Lung (tissue), 12 donors: ENCODE results near the gene ARSB. TPM values are rescaled to one million over a fixed set of nuclear protein-coding genes. Genes with fewer than 3 reads are reported as not detected.

Experiments used
- ATAC-seq: fragments of 200-7000 bp; cut with Tn5 transposase; one replicate; pipeline ENCODE4 v1.9.1; 2020; ENCODE audit warnings: moderate number of reproducible peaks; ENCODE audit not compliant: insufficient read depth, low FRiP score
- DNase-seq, 3 donors: peaks; one replicate each; pipeline ENCODE4 v3.0.0-alpha.2; 2013 to 2017
- H3K27ac ChIP-seq, 2 donors: one replicate each; pipeline ENCODE4 v1.5.1; 2013; ENCODE audit warnings: mild to moderate bottlenecking in 2 of 2, moderate library complexity in 2 of 2, control low read depth in 1 of 2, inconsistent platforms in 1 of 2, low read depth in 1 of 2, low read length in 1 of 2
- H3K27me3 ChIP-seq, 3 donors: one replicate each; pipeline ENCODE4 v1.5.1; 2013; ENCODE audit warnings: low read length in 2 of 3; ENCODE audit not compliant: control insufficient read depth in 3 of 3, insufficient read depth in 3 of 3
- H3K36me3 ChIP-seq, 4 donors: one replicate each; pipeline ENCODE4 v1.5.1; 2013; ENCODE audit warnings: low read length in 4 of 4, mild to moderate bottlenecking in 1 of 4, moderate library complexity in 1 of 4; ENCODE audit not compliant: control insufficient read depth in 4 of 4, insufficient read depth in 4 of 4
- H3K4me1 ChIP-seq, 5 donors: one replicate each; pipeline ENCODE4 v1.5.1; 2013; ENCODE audit warnings: low read length in 5 of 5, mild to moderate bottlenecking in 2 of 5, moderate library complexity in 1 of 5; ENCODE audit not compliant: control insufficient read depth in 5 of 5, insufficient read depth in 5 of 5
- H3K4me3 ChIP-seq: one replicate; pipeline ENCODE4 v1.5.1; 2013; ENCODE audit warnings: mild to moderate bottlenecking, control low read depth, moderate library complexity
- H3K9ac ChIP-seq, 2 donors: one replicate each; pipeline ENCODE4 v1.5.1; 2013; ENCODE audit warnings: low read length in 2 of 2, control low read depth in 1 of 2; ENCODE audit not compliant: insufficient read depth in 1 of 2
- H3K9me3 ChIP-seq, 4 donors: one replicate each; pipeline ENCODE4 v1.5.1; 2013; ENCODE audit warnings: low read length in 3 of 4, mild to moderate bottlenecking in 1 of 4, moderate library complexity in 1 of 4; ENCODE audit not compliant: control insufficient read depth in 4 of 4, insufficient read depth in 3 of 4
- WGBS, 2 donors: extraction: QIAGEN DNeasy Blood & Tissue Kit; methylation state at CpG; one replicate each; pipeline ENCODE4 v1.1.7; 2013; 5-methylcytosine and 5-hydroxymethylcytosine counted together
- polyA plus RNA-seq, 2 donors: library from polyadenylated mRNA; stranded (reverse); fragments of 200-250 nt; gene quantifications; one replicate each; pipeline ENCODE4 v1.2.1, GENCODE V29; 2013
- total RNA-seq, 2 donors: library from RNA; depleted of rRNA in 1 of 2; stranded (reverse); fragments of >200 nt in 1 of 2; gene quantifications; one replicate each; pipeline ENCODE4 v1.2.1, GENCODE V29; 2014 to 2021
- TF ChIP-seq, protein P1 (sequence below): IDR thresholded peaks from 2 replicates; pipeline ENCODE4 v1.5.1; 2012; ENCODE audit warnings: mild to moderate bottlenecking; ENCODE audit errors: control extremely low read depth, extremely low read depth
- donor health status: control.
- donor health status: control.
- donor health status: Bipolar disorder and iron deficiency.
- donor health status: healthy.
- donor health status: DM: yes; HTN: yes; CAD: no.

The ARSB gene
- total and polyA plus RNA-seq, 4 donors = 3.2 to 17.3 (median 11.1) TPM

DNA sequence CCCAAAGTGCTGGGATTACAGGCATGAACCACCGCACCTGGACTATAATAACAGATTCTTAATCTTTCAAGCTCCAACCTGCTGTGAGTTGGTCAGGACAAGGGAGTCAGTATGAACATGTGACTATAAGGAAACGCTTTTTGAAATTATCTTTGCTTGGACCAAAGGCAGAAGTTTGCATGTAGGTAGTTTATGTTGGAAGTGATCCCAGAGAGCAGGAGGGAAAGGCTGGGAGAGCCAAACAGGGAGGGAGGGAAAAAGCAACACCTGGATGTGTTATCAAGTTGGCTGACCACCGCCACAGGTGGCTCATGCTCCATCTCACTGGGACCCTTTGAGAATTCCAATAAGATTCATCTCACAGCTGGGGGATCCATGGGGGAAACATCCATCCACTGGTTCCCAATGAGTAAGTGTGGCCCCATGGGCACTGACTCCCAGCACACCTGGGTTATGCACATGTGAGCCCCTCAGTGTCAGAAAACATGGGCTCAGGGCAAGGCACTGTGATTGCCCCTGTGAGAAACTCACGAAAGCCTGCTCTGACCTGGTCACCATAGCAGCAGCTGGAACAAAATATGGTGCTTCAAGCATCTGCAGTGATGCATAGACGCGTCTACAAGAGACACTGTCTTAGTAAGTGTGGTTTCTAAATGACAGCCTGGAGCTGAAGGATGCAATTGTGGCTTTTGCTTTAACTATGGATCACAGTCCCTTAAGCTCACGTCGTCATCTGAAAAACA lies 62.1 kb downstream of the ARSB start:
- ATAC-seq = no peak
- WGBS, 2 donors = 94 to 98% methylated on average over 8 of the region's 8 CpGs

DNA sequence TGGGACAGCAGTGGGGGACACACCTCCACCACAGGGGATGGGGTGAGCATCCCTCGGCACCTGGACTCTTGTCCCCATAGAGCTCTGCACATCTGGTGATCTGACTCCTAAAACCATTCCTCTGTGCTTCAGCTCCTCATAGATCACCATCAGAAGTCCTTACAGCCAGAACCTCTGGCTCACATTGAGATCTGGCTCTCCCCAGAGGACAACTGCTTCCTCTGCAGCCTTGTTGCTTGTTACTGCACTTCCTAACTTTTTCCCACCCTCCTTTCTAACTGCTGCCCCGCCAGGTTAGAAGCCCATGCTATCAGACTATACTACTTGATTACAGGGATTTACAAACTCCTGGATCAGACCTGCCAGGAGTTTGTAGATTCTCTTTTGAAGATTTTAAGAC lies 64.5 kb downstream of the ARSB start:
- 83 to 89% methylated on average over 2 of the region's 2 CpGs for WGBS, 2 donors
- Histone ChIP-seq H3K9ac (no peak overlapping the region), H3K9me3 (no peaks in the 10 kb centered on the region), H3K27me3 (no peaks in the 10 kb centered on the region), H3K36me3 (peaks cover 0 to 11% (median 0%) of the 10 kb centered on the region in 4 donors), H3K4me1 (peaks cover 0 to 9% (median 0%) of the 10 kb centered on the region in 5 donors), H3K4me3 (no peak overlapping the region), H3K27ac (no peak overlapping the region)
- DNase-seq (peak; percentile 50 to 79 (median 62)), ATAC-seq (no peak)
- TF ChIP-seq, protein P1, sequence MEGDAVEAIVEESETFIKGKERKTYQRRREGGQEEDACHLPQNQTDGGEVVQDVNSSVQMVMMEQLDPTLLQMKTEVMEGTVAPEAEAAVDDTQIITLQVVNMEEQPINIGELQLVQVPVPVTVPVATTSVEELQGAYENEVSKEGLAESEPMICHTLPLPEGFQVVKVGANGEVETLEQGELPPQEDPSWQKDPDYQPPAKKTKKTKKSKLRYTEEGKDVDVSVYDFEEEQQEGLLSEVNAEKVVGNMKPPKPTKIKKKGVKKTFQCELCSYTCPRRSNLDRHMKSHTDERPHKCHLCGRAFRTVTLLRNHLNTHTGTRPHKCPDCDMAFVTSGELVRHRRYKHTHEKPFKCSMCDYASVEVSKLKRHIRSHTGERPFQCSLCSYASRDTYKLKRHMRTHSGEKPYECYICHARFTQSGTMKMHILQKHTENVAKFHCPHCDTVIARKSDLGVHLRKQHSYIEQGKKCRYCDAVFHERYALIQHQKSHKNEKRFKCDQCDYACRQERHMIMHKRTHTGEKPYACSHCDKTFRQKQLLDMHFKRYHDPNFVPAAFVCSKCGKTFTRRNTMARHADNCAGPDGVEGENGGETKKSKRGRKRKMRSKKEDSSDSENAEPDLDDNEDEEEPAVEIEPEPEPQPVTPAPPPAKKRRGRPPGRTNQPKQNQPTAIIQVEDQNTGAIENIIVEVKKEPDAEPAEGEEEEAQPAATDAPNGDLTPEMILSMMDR = no peak

More for the DNA sequence above, 62.1 kb downstream of the ARSB start:
- H3K9ac ChIP-seq = no peak overlapping the region
- TF ChIP-seq, protein P1 = no peak
- H3K9me3 ChIP-seq = no peaks in the 10 kb centered on the region
- H3K27me3 ChIP-seq = no peaks in the 10 kb centered on the region
- no peak overlapping the region for H3K4me3 ChIP-seq
- peaks cover 0 to 13% (median 0%) of the 10 kb centered on the region in 4 donors for H3K36me3 ChIP-seq
- DNase-seq = no peak
- no peak overlapping the region for H3K27ac ChIP-seq
- H3K4me1 ChIP-seq = peaks cover 0 to 2% (median 0%) of the 10 kb centered on the region in 5 donors

DNA sequence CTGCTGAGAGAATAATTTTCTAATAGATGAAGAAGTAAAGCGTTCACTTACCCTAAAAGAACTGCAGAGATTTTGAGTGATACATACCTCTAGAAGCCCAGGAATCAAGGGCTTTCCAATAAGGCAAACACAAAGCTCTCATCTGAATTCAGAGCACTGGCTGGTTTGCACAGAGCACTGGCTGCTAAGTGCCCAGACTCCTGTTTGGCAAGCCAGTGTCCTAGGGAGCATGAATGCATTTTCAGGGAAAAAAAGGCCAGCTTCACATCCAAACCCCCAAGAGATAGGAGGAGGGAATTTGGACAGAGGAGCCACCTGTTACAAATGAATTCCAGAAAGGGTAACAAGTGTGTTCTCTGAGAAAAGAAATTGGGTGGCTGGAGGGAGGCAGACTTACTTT lies 65.3 kb downstream of the ARSB start:
- no peak overlapping the region for H3K27ac ChIP-seq
- no peaks in the 10 kb centered on the region for H3K27me3 ChIP-seq
- WGBS, 2 donors = 96 to 98% methylated on average over 1 of the region's 1 CpG
- DNase-seq = no peak
- H3K9me3 ChIP-seq = no peaks in the 10 kb centered on the region
- H3K4me1 ChIP-seq = peaks cover 0 to 9% (median 0%) of the 10 kb centered on the region in 5 donors
- no peak overlapping the region for H3K9ac ChIP-seq
- no peak overlapping the region for H3K4me3 ChIP-seq
- H3K36me3 ChIP-seq = peaks cover 0 to 11% (median 0%) of the 10 kb centered on the region in 4 donors
- TF ChIP-seq, protein P1 = no peak
- no peak for ATAC-seq
